GM23248 (cell line): Measurements from ENCODE around the gene REC114.

Experiments used
- EZH2 ChIP-seq: fragments of 200-600 bp; sonication (generic); IDR thresholded peaks from 2 replicates; pipeline ENCODE4 v1.6.1; 2018; ENCODE audit warnings: antibody characterized with exemption, mild to moderate bottlenecking; ENCODE audit not compliant: insufficient read depth, poor library complexity, severe bottlenecking
- EZH2phosphoT487 ChIP-seq: fragments of 200-600 bp; sonication (generic); IDR thresholded peaks from 2 replicates; pipeline ENCODE4 v1.6.1; 2018; ENCODE audit warnings: antibody characterized with exemption, moderate library complexity, mild to moderate bottlenecking, low read depth; ENCODE audit not compliant: insufficient read depth

- TF ChIP-seq EZH2 = no peak
- no peak for TF ChIP-seq EZH2phosphoT487
These were observed 151.1 kb downstream of the REC114 start for GRCh38 chr15:73594109-73594508.
